ENCODE data around the gene TEK.
"Not testable (repeated sequence)": the region's sequence is repeated elsewhere in the genome, so short reads cannot be mapped to it uniquely, and the experiment has no call there.

Gene TEK

DNA sequence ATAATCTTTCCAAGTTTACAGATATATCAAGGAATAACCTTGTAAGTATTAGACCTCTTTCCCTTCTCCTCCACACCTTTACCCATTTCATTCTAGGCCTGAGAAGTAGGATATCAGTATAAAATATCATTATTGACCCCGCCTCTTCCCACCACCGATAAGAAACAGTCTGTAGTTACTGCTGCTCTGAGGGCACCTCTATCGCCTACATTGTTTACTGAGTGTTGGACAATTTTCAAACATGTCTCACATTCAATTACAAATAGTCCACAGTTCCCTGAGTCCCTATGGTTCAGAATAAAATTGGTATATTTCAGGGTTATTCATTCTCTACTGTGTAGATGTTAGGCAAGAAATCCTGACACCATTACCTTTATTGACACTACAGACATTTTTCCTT, 73.4 kb downstream of the TEK start:
- no peak for DNase-seq

DNA sequence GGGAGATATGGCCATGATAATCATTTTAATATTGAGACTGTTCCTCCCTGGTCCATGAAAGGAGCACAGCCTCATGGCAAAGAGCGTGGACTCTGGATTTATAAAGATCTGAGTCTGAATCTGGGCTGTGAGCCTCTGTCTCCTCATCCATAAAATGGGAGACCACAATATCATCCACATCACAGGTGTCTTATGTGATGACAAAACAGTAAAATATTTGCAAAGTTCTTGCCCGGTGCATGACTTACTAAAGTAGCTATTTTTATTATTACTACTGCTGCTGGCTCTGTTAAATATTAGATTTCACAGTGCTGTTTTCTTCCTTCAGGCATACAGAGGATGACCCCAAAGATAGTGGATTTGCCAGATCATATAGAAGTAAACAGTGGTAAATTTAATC, 74.1 kb downstream of the TEK start:
- DNase-seq, result no peak

DNA sequence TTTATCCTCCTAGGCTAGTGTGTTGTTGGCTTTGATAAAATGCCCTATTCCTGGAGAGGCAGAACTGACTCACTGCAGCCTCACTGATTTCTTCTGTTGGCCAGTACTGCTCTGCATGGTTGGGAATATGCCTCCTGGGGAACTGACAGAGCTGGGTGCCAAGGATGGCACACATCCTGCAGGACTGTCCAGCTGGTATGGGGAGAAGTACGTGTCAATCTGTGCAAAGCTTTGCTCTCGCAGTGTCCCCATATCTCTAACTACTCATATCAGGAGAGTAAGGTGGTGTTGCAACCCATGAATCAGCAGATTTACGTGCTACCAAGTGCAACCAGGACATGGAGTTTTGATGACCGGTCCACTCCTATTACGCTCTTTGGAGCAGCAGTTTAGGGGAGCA, 74.7 kb downstream of the TEK start:
- DNase-seq, result no peak

DNA sequence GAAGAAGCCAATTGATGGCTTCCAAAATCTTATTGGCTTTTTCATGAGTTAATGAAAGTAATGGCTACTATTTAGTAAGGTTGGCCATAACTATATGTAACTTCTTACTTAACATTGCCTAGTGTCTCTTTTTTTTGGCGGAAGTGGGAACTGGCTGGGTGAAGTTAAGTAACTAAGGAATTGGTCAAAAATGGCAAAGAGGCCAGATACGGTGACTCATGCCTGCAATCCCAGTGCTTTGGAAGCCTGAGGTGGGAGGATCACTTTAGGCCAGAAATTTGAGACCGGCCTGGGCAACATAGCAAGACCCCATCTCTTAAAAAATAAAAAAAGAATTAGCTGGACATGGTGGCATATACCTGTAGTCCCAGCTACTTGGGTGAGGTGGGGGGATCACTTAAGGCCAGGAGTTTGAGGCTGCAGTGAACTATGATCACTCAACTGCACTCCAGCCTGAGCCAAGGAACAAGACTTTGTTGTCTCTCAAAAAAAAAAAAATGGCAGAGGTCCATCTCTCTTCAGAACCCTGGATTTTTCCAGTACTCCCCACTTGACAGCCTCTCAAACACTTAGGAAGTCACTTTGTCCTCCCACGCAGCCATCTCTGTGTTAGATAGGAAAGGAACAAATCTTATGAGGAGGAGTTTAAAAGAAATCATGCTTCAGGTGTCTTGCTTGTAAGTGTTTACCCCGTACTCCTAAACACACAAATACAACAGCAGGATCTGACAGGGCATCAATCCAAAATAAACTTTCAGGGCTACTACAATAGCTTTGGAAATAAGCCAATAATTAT, 75.7 kb downstream of the TEK start:
- no peak for DNase-seq

DNA sequence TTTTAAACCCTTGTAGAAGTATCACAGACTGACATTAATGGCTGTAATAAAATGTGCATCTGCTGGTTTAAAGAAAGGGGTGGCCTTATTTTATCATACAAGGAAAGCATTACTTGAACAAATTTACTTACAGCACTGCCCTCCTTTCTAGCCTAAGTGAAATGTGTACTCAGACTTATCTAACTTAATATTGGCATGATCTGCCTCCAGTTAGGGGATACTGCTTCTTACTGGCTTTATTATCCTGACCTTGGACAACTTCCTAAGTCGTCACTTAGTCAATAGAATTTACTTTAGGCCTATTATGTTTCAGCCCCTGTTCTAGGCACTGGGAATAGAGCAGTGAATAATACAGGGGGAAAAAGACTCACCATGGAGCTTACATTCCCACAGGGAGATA, 79.4 kb downstream of the TEK start:
- DNase-seq, result no peak

DNA sequence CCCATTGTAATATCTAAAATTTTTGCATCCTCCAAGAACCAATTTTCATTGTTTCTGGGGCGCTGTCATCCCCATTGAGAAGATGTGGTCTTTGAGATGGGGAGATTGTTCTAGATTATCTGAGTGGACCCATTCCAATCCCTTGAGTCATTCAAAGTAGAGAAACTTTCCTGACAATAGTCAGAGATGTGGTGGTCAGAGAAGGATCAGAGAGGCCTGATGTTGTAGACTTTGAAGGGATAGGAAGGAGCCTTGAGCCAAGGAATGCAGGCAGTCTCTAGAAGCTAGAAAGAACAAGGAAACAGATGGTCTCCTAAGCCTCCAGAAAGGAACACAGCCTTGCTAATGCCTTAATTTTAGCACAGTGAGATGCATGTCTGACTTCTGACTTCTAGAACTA, 80.4 kb downstream of the TEK start:
- DNase-seq, result no peak

DNA sequence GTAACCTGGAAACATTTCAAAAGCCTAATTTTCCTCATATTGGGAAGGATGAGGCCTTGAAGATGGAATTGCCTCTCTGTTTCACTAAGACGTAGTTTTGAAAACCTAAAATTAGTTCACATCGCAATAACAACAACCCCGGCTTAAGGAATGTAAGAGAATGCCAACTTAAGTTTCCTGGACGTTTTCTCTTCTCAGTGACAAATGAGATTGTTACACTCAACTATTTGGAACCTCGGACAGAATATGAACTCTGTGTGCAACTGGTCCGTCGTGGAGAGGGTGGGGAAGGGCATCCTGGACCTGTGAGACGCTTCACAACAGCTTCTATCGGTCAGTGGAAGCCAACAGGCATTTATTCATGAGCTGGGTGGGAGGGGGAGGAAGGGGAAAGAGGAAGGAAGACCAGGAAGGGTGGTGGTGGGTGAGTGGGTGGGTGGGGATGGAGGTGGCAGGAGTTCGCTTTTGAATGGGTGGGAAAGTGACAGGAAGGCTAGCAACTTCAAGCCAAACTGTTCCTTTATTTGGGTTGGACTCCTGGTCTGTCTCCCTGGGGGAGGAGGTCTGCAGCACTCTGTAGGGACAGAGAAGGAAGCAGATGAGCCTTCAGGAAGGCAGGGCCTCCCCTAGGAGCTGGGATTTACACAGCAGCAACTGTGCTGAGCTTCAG, 83.4 kb downstream of the TEK start:
- no peak for DNase-seq

DNA sequence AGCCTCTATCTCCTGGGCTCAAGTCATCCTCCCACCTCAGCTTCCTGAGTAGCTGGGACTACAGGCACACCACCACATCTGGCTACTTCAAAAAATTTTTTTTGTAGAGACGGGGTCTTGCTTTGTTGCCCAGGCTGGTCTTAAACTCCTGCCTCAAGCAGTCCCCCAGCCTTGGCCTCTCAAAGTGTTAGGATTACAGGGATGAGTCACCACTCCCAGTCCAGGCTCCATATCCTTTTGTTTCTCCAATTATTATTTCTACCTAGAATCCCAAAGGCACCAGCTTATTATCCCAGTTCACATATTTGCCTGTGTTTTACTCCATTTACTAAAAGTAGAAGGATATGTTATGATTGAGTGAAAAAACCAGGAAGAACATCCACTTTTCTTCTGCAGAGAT, 84.9 kb downstream of the TEK start:
- no peak for DNase-seq

DNA sequence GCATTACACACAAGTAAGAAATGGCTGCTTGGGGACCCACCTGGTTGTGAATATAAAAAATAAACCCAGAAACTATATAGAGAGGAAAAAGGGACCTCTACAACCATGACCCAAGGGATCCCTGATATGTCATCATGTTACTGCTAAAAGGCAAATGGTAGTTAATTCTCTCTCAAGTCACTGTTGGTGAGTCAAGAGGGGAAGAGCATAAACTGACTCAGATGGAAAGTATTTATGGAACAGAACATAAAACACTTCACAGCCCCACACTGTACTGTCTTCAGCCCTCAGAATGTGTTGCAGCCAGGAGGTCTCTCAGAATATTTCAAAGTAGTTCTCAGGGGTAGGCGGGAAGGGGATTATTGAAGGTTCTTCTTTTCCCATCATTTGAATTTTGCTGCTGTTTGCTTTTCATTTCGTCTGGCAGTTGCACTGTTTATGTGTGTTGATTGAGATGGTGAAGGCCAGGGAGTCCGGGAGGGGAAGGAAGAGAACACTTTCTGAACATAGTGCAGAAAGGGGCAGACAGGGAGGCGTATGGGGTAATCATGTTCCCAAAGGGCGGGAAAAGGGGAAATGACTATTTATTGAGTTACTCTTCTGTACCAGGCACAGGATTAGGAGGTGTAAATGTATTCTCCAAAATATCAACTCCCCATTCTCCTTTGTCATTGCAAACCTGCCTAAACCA, 85.5 kb downstream of the TEK start:
- no peak for DNase-seq

DNA sequence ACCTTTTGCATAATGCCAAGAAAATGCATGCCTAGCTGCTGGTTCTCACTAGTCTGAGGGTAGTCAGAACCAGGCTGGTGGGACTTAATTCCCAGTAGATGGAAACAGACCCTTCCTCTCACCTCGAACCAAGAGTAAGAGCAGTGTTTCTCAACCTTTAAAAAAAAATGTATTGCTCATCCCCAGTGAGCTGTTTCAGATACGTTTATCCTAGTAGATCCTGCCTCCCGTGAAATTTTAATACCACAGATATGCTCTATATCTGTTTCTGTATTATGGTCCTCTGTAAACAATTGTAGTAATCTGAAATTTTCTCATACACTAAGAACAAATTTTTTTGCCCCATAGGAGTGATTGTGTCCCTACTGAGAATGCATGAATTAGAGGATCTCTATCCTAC, 86.2 kb downstream of the TEK start:
- no peak for DNase-seq

DNA sequence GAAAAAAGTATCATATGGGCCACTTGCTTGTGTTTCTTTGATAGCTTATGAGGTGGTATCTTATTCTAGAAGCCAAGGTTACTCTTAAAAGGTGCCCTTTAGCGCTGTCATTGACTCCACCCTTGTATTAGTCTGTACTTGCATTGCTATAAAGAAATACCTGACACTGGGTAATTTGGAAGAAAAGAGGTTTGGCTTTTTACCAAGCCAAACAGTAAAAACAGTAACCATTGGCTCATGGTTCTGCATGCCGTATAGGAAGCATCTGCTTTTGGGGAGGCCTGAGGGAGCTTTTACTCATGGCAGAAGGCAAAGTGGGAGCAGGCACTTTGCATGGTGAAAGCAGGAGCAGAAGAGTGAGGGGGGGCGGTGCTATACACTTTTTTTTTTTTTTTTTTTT, 87.4 kb downstream of the TEK start:
- no peak for DNase-seq

DNA sequence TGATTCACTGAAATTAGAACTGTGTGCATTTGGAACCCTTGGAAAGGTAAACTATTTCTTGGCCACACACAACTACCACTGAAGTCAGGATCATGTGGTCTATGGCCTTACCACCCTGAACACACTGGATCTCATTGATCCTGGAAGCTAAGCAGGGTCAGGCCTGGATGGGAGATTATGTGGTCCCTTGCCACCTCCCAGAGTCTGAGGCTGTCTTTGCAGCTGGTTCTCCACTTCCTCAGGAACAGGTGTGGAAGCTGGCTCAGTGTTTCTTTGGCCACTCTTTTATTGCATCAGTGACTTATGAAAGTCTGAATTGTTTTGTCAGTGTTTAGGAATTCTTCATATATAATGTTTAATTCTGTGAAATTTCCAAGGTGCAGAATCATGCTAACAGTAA, 89.2 kb downstream of the TEK start:
- no peak for DNase-seq

DNA sequence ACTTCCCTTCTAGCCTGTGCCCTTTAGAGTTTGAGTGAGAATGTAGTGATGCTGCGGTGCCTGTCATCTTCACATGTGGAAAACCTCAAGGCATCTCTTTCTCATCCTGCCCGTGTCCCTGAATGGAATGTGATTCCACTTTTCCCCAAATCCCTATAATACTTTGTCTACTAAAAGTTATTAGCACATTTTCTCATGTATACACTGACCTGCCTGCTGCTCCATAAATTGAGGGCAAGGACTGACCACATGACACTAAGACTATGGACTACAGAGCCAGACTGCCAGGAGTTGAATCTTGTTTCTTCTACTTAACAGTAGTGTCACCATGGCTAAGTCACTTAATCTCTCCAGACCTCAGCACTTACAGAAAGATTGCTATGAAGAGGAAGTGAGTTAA, 93.0 kb downstream of the TEK start:
- DNase-seq, result no peak

DNA sequence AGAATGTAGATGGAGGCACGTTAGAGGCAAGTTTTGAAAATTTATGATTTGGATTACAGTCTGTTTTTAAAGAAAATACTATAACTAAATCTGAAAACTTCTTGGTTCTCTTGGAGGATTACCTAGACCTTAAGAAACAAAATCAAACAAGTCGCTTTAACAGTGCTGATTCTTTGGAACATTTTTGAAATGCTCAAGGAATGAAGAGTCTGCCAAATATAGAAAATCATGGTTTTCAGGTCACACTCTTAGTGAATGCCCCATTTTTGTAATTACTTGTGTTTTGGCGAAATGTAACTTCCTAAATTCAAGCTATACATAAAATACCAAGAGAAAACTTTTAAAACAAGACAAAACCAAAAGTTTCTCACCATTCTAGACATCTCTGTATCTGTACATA, 94.8 kb downstream of the TEK start:
- no peak for DNase-seq

DNA sequence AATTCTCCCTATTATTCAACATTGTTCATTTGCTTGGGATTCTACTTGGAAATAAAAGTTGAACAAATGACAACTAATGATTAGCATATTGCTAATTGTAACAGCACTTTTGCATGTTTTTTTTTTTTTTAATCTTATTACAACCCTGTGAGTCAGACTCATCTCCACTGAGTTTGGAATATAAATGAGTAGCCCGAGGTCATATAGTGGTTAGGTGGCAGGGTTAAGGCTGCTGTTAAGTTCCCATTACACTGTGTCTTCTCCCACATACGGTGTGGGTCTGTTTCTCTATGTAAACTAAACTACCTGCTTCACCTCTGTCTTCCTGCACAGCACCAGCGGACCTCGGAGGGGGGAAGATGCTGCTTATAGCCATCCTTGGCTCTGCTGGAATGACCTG, 95.6 kb downstream of the TEK start:
- no peak for DNase-seq

DNA sequence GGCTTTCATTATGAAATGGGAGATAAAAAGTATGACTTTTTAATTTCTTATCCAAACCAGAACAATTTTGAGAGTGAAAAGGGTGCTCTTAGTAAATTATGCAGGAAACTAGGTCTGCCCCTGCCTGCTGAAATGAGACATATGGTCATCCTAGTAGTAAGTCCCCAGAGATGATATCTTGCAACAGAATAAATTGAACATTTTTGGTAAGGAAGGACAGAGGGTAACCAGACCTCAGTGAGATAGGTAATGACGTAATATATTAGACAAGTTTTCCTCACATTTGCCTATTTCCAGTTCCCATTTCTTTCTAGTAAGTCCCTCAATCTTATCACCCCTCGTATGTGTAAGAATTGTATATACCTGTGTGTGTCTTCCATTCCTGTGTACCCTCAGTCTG, 96.2 kb downstream of the TEK start:
- DNase-seq, result no peak

DNA sequence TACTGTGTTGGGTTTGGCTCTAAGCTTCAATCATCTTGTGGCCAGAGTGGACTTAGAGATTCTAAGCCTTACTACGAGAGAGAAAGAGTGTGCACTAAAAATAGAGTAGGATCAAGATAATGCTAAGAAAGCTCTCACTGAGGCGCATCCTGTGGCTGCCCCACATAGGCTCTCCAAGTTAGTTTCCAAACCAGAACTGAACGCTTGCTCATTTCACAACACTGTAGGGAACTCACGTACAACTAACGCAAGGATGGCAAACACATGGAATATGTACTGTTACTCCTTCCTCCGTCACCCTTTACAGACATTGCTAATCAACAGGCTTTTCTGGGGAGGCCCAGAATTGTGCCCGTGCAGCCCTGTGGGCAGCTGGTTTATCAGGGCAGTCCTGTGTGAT, 97.0 kb downstream of the TEK start:
- DNase-seq, result no peak

DNA sequence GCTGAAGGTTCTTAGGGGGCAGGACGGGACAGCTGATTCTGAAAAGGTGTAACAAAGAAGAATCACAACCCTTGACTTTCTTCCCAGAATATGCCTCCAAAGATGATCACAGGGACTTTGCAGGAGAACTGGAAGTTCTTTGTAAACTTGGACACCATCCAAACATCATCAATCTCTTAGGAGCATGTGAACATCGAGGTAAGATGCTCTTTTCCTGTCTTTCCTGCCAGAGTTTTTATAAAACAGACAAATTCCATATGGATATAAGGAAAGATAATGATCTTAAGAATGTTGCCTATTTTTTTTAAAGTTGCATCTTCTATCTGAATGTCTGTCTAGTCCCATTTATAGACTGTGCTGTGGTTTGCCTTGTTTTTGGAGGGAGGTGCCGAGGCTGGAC, 100.0 kb downstream of the TEK start:
- no peak for DNase-seq

DNA sequence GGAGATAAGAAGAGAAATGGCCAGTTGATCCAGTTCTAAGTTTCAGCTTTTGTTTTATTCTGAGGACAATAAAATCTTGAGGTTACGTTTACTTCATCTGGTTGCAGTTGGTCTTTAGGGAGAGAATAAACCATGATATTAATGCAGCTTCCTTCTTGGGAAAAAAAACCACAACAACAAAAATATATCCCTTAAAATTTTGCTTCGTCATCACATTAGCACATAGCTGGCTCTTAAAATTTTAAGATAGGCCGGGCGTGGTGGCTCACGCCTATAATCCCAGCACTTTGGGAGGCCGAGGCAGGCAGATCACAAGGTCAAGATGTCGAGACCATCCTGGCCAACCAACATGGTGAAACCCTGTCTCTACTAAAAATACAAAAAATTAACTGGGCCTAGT, 101.6 kb downstream of the TEK start:
- DNase-seq, result no peak

DNA sequence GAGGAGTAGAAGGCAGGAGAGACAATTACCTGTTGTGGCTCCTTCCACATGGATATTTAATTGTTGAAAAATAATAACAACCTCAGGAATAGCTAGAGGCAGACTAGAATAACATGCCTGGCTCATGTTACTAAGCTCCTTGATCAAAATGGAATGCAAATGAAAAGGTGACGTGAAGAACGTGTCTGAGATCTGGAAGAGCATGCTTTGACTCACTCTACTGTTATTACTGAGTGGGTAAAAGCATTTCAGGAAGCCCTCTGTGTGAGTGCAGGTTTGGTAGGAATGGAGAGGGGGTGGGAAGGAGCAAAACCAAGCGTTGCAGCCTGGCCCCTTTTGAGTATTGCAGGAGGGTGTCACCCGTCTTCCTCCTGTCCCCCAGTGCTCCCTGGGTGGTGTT, 103.2 kb downstream of the TEK start:
- no peak for DNase-seq

DNA sequence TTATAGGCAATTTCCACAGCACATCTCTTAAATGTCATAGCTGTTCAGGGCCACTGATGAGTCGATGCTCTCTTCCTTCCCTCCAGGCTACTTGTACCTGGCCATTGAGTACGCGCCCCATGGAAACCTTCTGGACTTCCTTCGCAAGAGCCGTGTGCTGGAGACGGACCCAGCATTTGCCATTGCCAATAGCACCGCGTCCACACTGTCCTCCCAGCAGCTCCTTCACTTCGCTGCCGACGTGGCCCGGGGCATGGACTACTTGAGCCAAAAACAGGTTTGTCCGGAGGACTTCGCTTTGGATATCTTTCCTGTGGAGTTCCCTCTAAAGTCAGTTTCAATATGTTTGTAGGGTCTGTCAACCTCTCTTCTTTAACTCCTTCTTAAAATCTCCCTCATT, 103.6 kb downstream of the TEK start:
- no peak for DNase-seq

DNA sequence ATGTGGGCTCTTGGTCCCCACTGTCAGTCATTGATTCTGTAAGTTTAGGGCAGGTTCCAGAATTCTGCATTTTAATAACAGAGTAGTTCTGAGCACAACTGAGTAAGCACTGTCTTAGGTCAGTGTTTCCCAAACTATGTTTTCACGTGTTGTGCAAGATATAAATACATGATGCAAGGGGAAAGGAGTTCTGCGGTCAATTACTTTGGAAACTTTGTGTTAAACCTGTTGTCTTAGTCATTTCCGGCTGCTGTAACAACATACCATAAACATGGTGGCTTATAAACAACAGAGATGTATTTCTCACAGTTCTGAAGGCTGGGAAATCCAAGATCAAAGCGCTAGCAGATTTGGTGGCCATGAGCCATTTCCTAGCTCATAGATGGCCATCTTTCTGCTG, 118.2 kb downstream of the TEK start:
- DNase-seq, result no peak

DNA sequence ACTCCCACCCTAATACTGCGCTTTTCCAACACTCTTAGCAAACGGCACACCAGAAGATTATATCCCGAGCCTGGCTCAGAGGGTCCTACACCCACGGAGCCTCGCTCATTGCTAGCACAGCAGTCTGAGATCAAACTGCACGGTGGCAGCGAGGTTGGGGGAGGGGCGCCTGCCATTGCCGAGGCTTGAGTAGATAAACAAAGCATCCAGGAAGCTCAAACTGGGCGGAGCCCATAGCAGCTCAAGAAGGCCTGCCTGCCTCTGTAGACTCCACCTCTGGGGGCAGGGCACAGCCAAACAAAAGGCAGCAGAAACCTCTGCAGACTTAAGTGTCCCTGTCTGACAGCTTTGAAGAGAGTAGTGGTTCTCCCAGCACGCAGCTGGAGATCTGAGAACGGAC, 130.6 kb downstream of the TEK start:
- not testable (repeated sequence) for DNase-seq

DNA sequence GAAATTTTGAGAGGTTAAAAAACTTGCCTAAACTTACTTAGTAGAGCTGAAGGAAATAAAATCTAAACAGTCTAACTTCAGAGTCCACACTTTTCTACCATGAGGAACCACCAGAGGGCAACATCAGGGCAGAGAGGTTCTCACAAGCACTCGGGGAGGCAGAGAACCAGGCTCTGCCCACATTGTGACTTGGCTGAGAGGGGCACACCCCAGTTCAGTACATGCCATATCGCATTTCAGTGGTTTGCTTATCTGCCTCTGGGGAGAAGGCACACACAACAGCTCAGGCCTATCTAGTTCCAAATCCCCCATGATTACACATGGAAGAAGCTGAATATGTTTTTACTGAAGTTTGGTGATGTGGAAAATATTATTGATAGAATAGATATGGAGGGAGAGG, 138.7 kb downstream of the TEK start:
- DNase-seq, result no peak

Measured in activated effector memory CD4-positive, alpha-beta T cell treated with anti-CD3 and anti-CD28 coated beads, Interleukin-2, amount 50 U/mL, for 16 hours (primary cell).